ENCODE results near the gene KCNC3.

GRCh38 chr19:50288954-50289353 is 40.2 kb downstream of the KCNC3 start:
- TF ChIP-seq POLR2AphosphoS5 (IDR thresholded peaks at IDR 0.05), result no peak
- TF ChIP-seq CTCF (IDR thresholded peaks at IDR 0.05), result no peak
- TF ChIP-seq POLR2A (IDR thresholded peaks at IDR 0.05), result no peak
